Activated B cell treated with CpG ODN at 0.5 μM for 24 hours (primary cell): ENCODE data around the gene SLC16A7. TPM values are rescaled to one million over a fixed set of nuclear protein-coding genes. Genes with fewer than 3 reads are reported as not detected.
A peak's percentile ranks its signal among the peaks of the same experiment; 100 is the strongest.

ENCODE experiments used
- ATAC-seq: fragments of 200-7000 bp; cut with Tn5 transposase; one replicate; pipeline ENCODE4 v1.10.0; 2021; ENCODE audit warnings: low read depth, mild to moderate bottlenecking, moderate library complexity
- CTCF ChIA-PET: fragments of 350-600 bp; sonication (Branson Sonifier 250); formaldehyde crosslinking; loops from one replicate; lab custom pipeline; 2021; ENCODE audit warnings: antibody characterized with exemption; lab: Charles Lee
- POLR2A ChIA-PET: fragments of 350-600 bp; sonication (Branson Sonifier 250); formaldehyde crosslinking; loops from one replicate; lab custom pipeline; 2021; ENCODE audit warnings: antibody characterized with exemption; lab: Charles Lee
- DNase-seq: peaks from one replicate; pipeline ENCODE4 v3.0.0; 2022
- H3K27ac Mint-ChIP-seq: one replicate; pipeline ENCODE4 v1.8.0; 2020; ENCODE audit warnings: mixed read lengths
- H3K27me3 Mint-ChIP-seq: one replicate; pipeline ENCODE4 v1.8.0; 2021; ENCODE audit warnings: mixed read lengths
- H3K36me3 Mint-ChIP-seq: one replicate; pipeline ENCODE4 v1.8.0; 2021; ENCODE audit warnings: low read depth, mixed read lengths
- H3K4me1 Mint-ChIP-seq: one replicate; pipeline ENCODE4 v1.8.0; 2021; ENCODE audit warnings: mixed read lengths
- H3K4me3 Mint-ChIP-seq: one replicate; pipeline ENCODE4 v1.8.0; 2020; ENCODE audit warnings: mild to moderate bottlenecking, mixed read lengths
- H3K9me3 Mint-ChIP-seq: one replicate; pipeline ENCODE4 v1.8.0; 2020; ENCODE audit warnings: mixed read lengths
- intact Hi-C: fragments of 100-400 bp; cut with micrococcal nuclease; formaldehyde crosslinking; loops from one replicate; pipeline ENCODE4 v1.15.1; 2024
- total RNA-seq: library from RNA; stranded (reverse); gene quantifications from 2 replicates; pipeline ENCODE4 v1.2.3, GENCODE V29; 2022
- TF ChIP-seq, protein P1 (sequence below): fragments of 200-600 bp; IDR thresholded peaks from one replicate; pipeline ENCODE4 v1.8.0; 2022; ENCODE audit warnings: antibody characterized with exemption, mild to moderate bottlenecking

The SLC16A7 gene
- total RNA-seq, 1 donor from 2014 or later: 22.4 TPM

DNA sequence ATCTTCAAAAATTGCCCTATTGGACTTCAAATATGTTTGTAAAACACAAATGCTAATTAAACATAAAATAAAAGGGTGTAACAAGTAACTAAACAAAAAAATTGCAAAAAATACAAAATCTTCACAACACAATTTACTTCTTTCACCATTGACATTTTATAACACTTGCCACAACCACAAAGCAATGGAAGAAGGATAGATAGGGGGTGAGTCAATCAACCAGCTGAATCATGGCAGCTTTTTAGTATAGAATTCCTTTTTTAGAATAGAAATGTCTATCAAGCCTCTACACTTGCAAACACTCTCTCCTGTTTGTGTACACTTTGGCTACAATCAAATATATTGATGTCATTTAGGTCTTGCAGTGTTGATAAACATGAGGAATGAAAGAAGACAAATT is 232.7 kb downstream of the SLC16A7 start:
- Mint-ChIP-seq H3K4me3 (no peak overlapping the region), H3K36me3 (no peaks in the 10 kb centered on the region), H3K27ac (no peak overlapping the region), H3K4me1 (no peaks in the 10 kb centered on the region), H3K27me3 (no peaks in the 10 kb centered on the region), H3K9me3 (no peaks in the 10 kb centered on the region)
- CTCF ChIA-PET: no interaction called here
- intact Hi-C loops: no loop called here
- TF ChIP-seq, protein P1, sequence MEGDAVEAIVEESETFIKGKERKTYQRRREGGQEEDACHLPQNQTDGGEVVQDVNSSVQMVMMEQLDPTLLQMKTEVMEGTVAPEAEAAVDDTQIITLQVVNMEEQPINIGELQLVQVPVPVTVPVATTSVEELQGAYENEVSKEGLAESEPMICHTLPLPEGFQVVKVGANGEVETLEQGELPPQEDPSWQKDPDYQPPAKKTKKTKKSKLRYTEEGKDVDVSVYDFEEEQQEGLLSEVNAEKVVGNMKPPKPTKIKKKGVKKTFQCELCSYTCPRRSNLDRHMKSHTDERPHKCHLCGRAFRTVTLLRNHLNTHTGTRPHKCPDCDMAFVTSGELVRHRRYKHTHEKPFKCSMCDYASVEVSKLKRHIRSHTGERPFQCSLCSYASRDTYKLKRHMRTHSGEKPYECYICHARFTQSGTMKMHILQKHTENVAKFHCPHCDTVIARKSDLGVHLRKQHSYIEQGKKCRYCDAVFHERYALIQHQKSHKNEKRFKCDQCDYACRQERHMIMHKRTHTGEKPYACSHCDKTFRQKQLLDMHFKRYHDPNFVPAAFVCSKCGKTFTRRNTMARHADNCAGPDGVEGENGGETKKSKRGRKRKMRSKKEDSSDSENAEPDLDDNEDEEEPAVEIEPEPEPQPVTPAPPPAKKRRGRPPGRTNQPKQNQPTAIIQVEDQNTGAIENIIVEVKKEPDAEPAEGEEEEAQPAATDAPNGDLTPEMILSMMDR: no peak
- no peak for ATAC-seq
- DNase-seq: no peak
- POLR2A ChIA-PET: no interaction called here

DNA sequence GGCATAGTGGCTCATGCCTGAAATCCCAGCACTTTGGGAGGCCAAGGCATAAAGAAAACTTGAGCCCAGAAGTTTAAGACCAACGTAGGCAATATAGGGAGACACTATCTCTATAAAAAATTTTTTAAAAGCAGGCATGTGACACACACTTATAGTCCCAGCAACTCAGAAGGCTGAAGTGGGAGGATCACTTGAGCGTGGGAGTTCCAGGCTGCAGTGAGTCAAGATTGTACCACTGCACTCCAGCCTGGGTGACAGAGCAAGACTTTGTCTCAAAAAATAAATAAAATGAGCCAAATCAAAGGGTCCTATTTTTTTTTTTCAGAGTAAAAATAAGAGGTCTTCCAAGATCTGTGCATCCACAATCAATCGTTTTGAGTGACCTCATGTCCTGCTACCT is 237.6 kb downstream of the SLC16A7 start:
- ChIA-PET CTCF (interaction anchor here (1.3 kb wide), 1 partner anchor 433 kb away, joined by 5 read pairs; no protein-coding TSS in a partner anchor), POLR2A (no interaction called here)
- TF ChIP-seq, protein P1: no peak
- Mint-ChIP-seq H3K4me1 (no peaks in the 10 kb centered on the region), H3K27me3 (no peaks in the 10 kb centered on the region), H3K9me3 (no peaks in the 10 kb centered on the region), H3K4me3 (no peak overlapping the region), H3K36me3 (no peaks in the 10 kb centered on the region), H3K27ac (no peak overlapping the region)
- intact Hi-C loops: loop anchor here (5.0 to 10.0 kb wide), 2 partner anchors 399 to 1486 kb away; no protein-coding TSS in a partner anchor
- ATAC-seq (no peak), DNase-seq (no peak)

DNA sequence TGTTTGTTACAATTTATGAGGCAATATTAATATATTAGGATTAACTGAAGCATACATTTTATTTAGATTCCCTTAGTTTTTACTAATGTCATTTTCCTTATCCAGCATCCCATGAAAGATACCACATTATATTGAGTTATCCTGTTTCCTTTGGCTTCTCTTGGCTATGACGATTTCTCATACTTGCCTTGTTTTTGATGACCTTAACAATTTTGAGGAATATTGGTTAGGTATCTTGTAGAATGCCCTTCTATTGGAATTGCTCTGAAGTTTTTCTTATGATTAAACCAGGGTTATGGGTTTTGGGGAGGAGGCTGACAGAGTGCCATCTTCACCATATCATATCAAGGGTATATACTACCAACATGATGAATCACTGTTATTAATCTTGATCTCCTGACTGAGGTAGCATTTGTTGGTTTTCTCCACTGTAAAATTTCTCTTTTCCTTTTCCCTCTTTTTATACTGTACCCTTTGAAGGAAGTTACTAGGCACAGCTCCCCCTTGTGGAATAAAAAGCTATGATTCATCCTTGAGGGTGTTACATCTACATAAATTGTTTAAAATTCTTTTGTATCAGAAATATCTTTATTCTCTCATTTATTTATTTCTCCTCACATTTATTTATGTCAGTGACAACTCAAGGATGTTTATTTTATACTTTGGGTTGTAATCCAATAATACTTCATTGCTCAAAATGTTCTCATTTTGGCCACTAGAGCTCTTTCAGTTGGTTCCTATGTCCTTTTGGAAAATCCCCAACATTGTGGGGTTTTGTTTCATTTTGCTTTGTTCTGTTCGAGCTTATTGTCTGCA is 239.0 kb downstream of the SLC16A7 start:
- Mint-ChIP-seq H3K9me3 (no peaks in the 10 kb centered on the region), H3K27me3 (no peaks in the 10 kb centered on the region), H3K36me3 (no peaks in the 10 kb centered on the region), H3K4me1 (no peaks in the 10 kb centered on the region), H3K27ac (no peak overlapping the region), H3K4me3 (no peak overlapping the region)
- ChIA-PET CTCF (interaction anchor here (0.7 to 1.4 kb wide), 7 partner anchors 9 to 431 kb away, joined by 3 to 12 read pairs (median 5); no protein-coding TSS in a partner anchor), POLR2A (no interaction called here)
- no peak for DNase-seq
- TF ChIP-seq, protein P1: peak; percentile 72
- intact Hi-C loops: loop anchor here (1.0 to 10.0 kb wide), 3 partner anchors 400 to 1488 kb away; no protein-coding TSS in a partner anchor
- ATAC-seq: no peak
